ENCODE measurements around the gene ANKRD31. TPM values are rescaled to one million over a fixed set of nuclear protein-coding genes. Genes with fewer than 3 reads are reported as not detected.

ANKRD31 gene
- total RNA-seq, 2 donors from 2014 or later, result 0.34 to 0.47 TPM

DNA sequence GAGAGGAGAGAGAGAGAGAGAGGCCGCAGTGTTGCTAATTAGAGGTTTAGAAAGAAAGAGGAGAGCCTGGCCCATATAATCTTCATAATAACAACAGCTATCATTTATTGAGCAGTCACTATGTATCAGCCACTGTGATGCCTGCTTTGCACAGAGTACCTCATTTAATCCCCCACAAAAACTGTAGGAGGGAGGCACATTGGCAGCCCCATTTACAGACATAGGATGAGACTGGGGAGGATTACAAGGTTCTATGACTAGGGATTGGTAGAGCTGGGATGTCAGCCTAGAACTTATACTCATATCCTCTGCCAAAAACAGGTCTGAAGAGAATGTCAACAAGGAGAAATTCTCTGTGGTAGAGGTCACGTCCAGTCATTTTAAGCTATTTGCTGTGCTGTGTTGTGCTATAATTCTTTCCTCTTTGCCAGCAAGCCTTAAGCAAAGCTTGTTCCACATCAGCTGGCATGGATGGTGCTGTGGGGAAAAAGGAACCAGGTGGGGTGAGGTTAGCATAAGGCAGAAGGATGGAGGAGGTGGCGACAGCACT is 177.6 kb downstream of the ANKRD31 start:
- peak overlapping the region in 1 of 2 donors; percentile 84 for H3K27ac Mint-ChIP-seq
- peak; percentile 58 to 60 for ATAC-seq
- DNase-seq (ENCODE audit: low spot score in 2 of 2), result no peak
- peaks cover 0 to 14% of the 10 kb centered on the region in 2 donors for H3K36me3 Mint-ChIP-seq
- peaks cover 0 to 10% of the 10 kb centered on the region in 2 donors for H3K9me3 Mint-ChIP-seq

GRCh38 chr5:75057561-75057960 is 179.1 kb downstream of the ANKRD31 start:
- ATAC-seq, result no peak
- H3K27ac Mint-ChIP-seq, result no peak overlapping the region
- DNase-seq (ENCODE audit: low spot score in 2 of 2), result no peak
- H3K9me3 Mint-ChIP-seq, result peaks cover 0 to 9% of the 10 kb centered on the region in 2 donors
- peaks cover 0 to 10% of the 10 kb centered on the region in 2 donors for H3K36me3 Mint-ChIP-seq

GRCh38 chr5:75055727-75056144 is 180.9 kb downstream of the ANKRD31 start:
- no peak for DNase-seq (ENCODE audit: low spot score in 2 of 2)
- Mint-ChIP-seq H3K36me3 (peaks cover 6 to 7% of the 10 kb centered on the region in 2 donors), H3K27ac (no peak overlapping the region), H3K9me3 (no peaks in the 10 kb centered on the region)
- ATAC-seq, result no peak

- DNase-seq (ENCODE audit: low spot score in 2 of 2), result no peak
- peak overlapping the region in 1 of 2 donors; percentile 84 for H3K27ac Mint-ChIP-seq
- peaks cover 6 to 7% of the 10 kb centered on the region in 2 donors for H3K36me3 Mint-ChIP-seq
- H3K9me3 Mint-ChIP-seq, result no peaks in the 10 kb centered on the region
- ATAC-seq, result no peak
Measured at GRCh38 chr5:75054134-75054930, 182.3 kb downstream of the ANKRD31 start.

GRCh38 chr5:75053304-75054133 is 183.2 kb downstream of the ANKRD31 start:
- peak; percentile 53 to 54 for ATAC-seq
- Mint-ChIP-seq H3K9me3 (no peaks in the 10 kb centered on the region), H3K27ac (peak overlapping the region; percentile 44 to 84), H3K36me3 (peaks cover 6 to 7% of the 10 kb centered on the region in 2 donors)
- DNase-seq (ENCODE audit: low spot score in 2 of 2), result peak; percentile 66 to 79

DNA sequence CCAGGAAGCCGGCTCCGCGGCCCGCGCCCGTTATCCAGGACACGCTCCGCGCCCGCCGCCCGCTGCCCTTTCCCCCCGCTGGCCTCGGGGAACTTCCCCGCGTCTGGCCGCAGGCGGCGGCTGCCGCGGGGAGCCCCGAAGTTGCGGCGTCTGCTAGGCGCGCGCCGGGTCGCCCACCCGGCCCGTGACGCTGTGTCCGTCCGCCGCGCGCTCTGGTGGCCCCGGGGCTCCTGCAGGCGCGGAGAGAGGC is 183.7 kb downstream of the ANKRD31 start:
- no peak overlapping the region for H3K27ac Mint-ChIP-seq
- H3K36me3 Mint-ChIP-seq, result peaks cover 6 to 7% of the 10 kb centered on the region in 2 donors
- no peaks in the 10 kb centered on the region for H3K9me3 Mint-ChIP-seq
- peak; percentile 19 to 22 for ATAC-seq
- DNase-seq (ENCODE audit: low spot score in 2 of 2), result peak in 1 of 2 donors; percentile 72

DNA sequence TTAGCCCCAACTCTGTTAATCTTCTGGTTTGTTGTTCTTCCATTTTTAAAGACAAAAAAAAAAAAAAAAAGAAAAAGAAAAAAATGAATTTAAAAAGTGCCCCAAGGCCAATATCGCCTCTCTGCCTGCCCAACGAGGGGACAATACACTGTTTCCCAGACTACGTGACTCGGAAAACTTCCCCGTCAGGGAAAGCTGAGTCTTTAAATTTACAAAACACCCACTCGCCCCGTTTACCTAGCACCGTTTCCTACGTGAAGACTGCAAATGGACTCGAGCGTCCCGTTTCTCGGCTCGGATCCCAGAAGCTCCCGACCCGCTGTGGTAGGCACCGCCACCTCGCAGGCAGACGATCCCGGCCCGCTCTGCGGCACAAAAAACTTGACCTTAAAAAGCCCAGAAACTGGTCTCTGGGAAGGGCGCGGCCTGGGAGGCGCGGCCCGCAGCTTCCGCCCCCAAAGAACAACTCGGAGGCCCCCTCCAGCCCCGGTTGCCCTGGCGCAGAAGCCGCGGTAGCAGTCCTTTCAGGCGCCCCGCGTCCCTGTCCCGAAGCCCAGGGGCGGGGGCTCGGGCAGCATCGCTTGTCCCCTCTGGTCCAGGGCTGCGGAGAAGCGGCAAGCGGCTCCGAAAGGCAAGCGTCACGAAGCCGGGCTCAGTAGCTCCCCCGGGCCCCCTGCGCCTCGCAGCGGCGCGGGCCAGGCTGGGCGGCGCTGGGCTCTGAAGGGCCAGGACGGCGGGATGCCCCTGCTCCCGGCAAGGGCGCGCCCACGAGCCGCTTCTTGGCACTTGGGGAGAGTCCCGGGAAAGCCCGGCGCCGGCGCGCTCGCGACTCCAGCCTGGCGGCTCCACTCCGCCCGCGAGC is 184.3 kb downstream of the ANKRD31 start, which contains the start of gene GCNT4:
Gene GCNT4, minus strand, starts transcription at position 367 of the 862 bp plus-strand sequence. CDS start 22,521 bp downstream, outside the sequence.
- no peaks in the 10 kb centered on the region for H3K9me3 Mint-ChIP-seq
- H3K36me3 Mint-ChIP-seq, result peaks cover 6 to 7% of the 10 kb centered on the region in 2 donors
- ATAC-seq, result peak; percentile 37 to 39
- peak within 1 kb of the TSS; percentile 73 to 84 for H3K27ac Mint-ChIP-seq
- DNase-seq (ENCODE audit: low spot score in 2 of 2), result peak in 1 of 2 donors; percentile 54

GRCh38 chr5:75051217-75051751 is 185.4 kb downstream of the ANKRD31 start:
- DNase-seq (ENCODE audit: low spot score in 2 of 2) (peak; percentile 27 to 62), ATAC-seq (peak; percentile 54 to 61)
- Mint-ChIP-seq H3K36me3 (peaks cover 6 to 9% of the 10 kb centered on the region in 2 donors), H3K9me3 (no peaks in the 10 kb centered on the region), H3K27ac (peak overlapping the region; percentile 73 to 84)

DNA sequence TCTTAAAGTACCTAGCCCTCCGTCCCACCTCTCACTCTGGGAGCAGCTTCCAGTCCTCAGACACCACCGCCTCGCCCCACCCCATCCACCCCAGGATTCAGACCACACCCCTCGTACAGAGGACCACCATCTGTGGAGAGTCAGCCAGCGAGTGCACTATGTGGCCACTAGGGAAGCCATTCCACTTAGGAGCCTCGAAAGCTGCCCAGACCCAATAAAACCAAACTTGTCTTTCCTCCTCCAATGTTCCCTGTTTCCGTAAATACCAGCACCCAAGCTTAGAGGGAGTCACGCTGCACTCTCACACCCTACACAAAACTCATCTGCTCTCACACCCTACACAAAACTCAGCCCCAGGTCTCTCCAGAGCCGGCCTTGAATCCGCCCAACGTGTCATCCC is 186.3 kb downstream of the ANKRD31 start:
- H3K36me3 Mint-ChIP-seq, result peaks cover 6 to 18% of the 10 kb centered on the region in 2 donors
- DNase-seq (ENCODE audit: low spot score in 2 of 2) (no peak), ATAC-seq (no peak)
- H3K27ac Mint-ChIP-seq, result peak overlapping the region; percentile 65 to 84
- no peaks in the 10 kb centered on the region for H3K9me3 Mint-ChIP-seq

- Mint-ChIP-seq H3K27ac (peak overlapping the region in 1 of 2 donors; percentile 84), H3K9me3 (no peaks in the 10 kb centered on the region), H3K36me3 (peaks cover 6 to 23% of the 10 kb centered on the region in 2 donors)
- DNase-seq (ENCODE audit: low spot score in 2 of 2) (peak in 1 of 2 donors; percentile 68), ATAC-seq (no peak)
Measured at GRCh38 chr5:75049456-75050351, 187.0 kb downstream of the ANKRD31 start.

DNA sequence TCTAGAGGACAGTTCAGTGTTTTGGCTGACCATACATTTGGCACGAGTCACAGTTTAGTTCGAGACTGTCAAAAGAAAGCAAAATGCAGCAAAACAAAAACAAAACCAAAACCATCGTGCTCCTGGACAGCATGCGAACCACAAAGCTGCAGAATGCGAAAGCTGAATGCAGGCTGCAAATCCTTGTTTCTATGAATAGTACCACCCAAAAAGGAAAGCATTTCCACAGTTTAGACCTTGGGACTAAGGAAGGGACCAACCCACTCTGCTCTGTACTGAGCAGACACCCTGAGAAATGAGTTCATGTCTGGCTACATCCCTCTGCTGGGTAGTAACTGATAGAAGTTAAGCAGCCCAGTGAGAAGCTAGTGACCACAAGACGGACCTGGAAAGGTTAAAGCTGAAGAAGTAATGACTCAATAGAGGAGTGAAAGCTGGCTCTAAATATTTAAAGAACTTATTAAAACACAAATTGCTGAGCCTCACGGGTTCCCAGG is 188.2 kb downstream of the ANKRD31 start:
- Mint-ChIP-seq H3K36me3 (peaks cover 15 to 32% of the 10 kb centered on the region in 2 donors), H3K9me3 (peaks cover 0 to 2% of the 10 kb centered on the region in 2 donors), H3K27ac (no peak overlapping the region)
- DNase-seq (ENCODE audit: low spot score in 2 of 2) (no peak), ATAC-seq (peak in 1 of 2 donors; percentile 17)

DNA sequence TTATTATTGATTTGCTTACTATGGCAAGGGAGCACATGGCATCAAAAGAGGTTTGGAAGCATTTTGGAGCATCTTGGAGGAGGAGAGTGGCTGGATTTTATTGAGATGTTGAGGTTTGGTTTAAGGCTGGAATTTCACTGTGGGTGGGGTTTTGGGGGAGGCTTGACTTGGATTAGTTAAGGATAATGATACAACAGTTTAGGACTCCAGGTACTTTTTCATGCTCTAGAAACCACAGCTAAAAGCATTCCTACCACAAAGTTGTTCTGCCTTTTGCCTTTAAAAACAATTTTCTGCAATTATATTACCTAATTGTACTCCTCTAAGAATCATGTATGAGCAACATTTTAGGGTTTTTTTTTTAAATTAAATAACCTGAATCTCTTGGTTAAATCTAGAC is 189.3 kb downstream of the ANKRD31 start:
- H3K27ac Mint-ChIP-seq, result no peak overlapping the region
- DNase-seq (ENCODE audit: low spot score in 2 of 2), result no peak
- no peak for ATAC-seq
- peaks cover 0 to 5% of the 10 kb centered on the region in 2 donors for H3K9me3 Mint-ChIP-seq
- H3K36me3 Mint-ChIP-seq, result peaks cover 20 to 40% of the 10 kb centered on the region in 2 donors

GRCh38 chr5:75046366-75047142 is 190.1 kb downstream of the ANKRD31 start:
- peaks cover 0 to 5% of the 10 kb centered on the region in 2 donors for H3K9me3 Mint-ChIP-seq
- no peak overlapping the region for H3K27ac Mint-ChIP-seq
- no peak for ATAC-seq
- H3K36me3 Mint-ChIP-seq, result peaks cover 21 to 34% of the 10 kb centered on the region in 2 donors
- no peak for DNase-seq (ENCODE audit: low spot score in 2 of 2)

DNA sequence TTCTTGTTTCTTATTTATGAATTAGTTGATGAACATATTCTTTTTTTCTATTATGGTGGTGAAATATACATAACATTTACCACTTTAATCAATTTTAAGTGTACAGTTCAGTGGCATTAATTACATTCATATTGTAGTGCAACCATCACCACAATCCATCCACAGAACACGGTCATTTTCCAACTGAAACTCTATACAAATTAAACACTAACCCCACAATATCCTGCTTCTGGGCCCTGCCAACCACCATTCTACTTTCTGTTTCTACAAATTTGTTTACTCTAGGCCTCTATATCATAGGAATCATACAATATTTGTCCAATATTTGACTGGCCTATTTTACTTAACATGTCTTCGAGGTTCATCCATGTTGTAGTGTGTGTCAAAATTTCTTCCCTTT is 191.6 kb downstream of the ANKRD31 start:
- Mint-ChIP-seq H3K36me3 (peaks cover 27 to 39% of the 10 kb centered on the region in 2 donors), H3K9me3 (peaks cover 0 to 5% of the 10 kb centered on the region in 2 donors), H3K27ac (no peak overlapping the region)
- ATAC-seq (peak in 1 of 2 donors; percentile 41), DNase-seq (ENCODE audit: low spot score in 2 of 2) (no peak)

Measured in activated naive CD4-positive, alpha-beta T cell treated with anti-CD3 and anti-CD28 coated beads, Interleukin-2, amount 50 U/mL, for 72 hours (primary cell).